Ureter (tissue), 1 donor: ENCODE results near the gene RAB25. TPM values are rescaled to one million over a fixed set of nuclear protein-coding genes. Genes with fewer than 3 reads are reported as not detected.
"Not testable (repeated sequence)": the region's sequence is repeated elsewhere in the genome, so short reads cannot be mapped to it uniquely, and the experiment has no call there.

Source experiments
- DNase-seq: peaks from one replicate; pipeline ENCODE4 v3.0.0-alpha.2; 2020; ENCODE audit warnings: low spot score
- total RNA-seq: library from RNA; stranded (reverse); gene quantifications from one replicate; pipeline ENCODE4 v1.2.4, GENCODE V29; 2023
- donor health status: DM: yes; HTN: yes; CAD: no.

RAB25 gene
- total RNA-seq, result 182 TPM

DNA sequence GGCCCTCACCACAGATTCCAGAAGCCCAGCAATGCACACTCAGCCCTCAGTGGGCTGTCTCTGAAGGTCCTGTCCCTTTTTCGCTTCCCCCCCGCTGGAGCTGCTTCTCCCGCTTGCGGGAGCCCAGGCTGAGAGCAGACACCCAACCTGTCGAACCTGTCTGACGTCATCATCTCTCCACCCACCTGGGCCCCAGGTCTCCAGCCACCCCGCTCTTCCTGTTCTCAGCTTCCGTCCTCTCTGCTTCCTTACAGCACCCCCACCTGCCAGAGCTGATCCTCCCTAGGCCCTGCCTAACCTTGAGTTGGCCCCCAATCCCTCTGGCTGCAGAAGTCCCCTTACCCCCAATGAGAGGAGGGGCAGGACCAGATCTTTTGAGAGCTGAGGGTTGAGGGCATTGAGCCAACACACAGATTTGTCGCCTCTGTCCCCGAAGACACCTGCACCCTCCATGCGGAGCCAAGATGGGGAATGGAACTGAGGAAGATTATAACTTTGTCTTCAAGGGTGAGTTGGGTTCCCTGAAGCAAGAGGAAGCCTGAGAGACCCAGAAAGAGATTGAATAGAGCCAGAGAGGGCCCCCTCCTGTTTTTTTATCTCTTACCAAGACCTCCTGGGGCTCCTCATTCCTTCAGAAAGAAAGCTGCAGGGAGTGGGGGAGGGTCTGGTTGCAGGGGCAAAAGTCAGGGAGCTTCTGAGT is at the start of gene RAB25:
Gene RAB25, plus strand, starts transcription at position 224 of the 700 bp plus-strand sequence. Its CDS starts 241 bp downstream, at position 465.
- peak; percentile 86 for DNase-seq

DNA sequence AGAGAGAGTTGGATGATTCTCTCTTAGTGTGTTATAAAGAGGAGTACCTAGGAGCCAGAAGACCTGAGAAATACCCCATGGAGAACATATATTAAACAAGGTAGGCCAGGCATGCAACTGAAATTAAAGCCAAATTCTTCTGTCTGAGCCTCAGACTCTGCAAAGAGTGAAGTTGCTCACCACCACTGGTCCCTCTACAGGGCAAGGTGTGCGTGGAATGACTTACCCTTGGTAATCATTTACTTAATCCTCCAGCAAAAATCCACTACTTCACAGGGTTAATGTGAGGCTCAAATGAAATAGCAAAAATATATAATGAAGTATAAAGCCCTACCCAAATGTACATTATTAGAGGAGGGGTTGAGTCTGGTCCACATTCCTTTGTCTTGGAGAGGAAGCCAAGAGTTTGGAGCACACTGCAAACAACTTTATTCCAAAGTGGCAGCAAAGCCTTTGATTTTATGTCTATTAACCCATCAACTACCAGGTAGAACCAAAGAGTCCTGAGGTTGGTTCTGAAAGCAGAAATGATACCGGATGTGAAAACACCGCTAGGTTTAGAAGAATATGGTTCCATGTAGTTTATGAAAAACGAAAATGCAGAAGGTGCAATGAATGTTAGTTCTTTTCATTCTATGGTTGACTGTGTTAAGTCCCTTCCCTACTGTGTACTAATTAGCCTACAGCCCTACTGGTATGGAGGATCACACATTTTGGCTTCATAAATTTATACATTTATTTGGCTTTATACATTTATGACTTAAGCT is 48.7 kb upstream of the RAB25 start:
- DNase-seq, result no peak

DNA sequence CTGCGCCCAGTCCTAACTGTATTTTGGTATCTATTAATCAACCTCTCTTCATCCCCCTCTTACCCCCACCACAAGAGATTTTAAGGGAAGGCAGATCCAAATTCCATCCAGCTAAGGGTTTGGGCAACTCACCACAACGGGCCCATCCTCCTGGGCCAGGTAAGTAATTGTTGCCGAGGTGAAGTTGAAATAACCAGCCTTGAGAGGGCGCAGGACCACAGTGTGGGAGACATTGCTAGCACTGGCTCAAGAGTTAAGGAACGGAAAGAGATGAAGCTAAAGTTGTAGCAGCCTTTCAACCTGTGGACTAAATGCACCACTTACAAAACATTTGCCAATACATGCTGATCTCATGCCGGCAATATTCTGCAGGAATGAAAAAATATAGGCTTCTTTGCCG is 46.1 kb upstream of the RAB25 start:
- no peak for DNase-seq

DNA sequence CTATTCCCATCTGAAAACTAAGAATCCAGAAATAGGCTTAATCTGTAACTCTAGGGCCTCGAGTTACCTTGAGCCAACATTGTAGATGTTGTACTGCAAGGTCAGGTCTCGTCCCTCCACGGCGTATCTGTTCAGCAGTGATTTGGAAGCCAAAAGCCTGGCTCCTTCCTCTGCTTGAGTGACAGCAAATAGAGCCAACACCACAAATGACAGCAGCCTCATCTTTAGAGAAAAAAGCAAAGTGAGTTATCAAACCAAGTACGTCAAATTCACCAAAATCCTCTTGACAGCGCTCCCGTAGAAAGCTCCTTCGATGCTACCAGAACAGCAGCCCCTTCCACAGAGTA is 41.0 kb upstream of the RAB25 start:
- no peak for DNase-seq

DNA sequence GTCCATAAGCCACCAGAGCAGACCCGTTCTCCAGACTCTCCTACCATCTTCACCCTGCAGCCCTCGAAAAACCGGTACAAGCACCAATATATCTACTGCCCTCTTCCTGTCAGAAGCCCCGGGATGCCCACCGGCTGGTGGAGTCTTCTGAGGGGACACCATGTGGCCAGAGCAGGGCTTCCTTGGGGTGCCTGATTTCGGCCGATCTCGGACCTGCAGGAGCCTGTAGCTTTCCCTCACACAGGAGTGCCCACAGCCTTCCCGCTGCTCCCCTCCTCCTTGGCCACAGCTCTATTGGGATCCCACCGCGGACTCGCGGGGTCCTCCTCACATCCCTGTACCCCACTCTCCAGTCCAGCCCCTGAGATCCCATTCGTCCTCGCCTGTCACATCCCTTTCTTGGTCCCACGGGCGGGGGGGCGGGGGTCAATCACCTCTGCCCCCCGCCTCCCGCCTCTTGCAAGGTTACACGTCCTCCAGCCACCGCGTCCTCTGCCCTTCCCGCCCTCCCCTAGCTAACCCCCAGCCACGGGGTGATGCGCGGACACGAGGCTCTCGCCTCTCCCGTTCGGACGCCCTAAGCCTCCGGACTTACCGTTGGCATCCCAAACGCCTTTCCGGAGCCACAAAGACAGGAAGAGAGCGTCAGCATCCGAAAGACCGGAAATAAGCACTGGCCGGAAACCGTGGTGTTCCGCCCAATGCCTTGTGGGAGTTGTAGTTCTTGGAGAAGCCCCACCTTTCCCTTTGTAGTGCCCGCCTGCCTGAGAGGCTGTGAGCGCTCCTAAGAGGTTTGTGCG is 40.5 kb upstream of the RAB25 start, which contains the start of gene SSR2:
Gene SSR2, minus strand, starts transcription at position 659 of the 800 bp plus-strand sequence. CDS start 784 bp downstream, outside the sequence.
- DNase-seq, result peak; percentile 89

DNA sequence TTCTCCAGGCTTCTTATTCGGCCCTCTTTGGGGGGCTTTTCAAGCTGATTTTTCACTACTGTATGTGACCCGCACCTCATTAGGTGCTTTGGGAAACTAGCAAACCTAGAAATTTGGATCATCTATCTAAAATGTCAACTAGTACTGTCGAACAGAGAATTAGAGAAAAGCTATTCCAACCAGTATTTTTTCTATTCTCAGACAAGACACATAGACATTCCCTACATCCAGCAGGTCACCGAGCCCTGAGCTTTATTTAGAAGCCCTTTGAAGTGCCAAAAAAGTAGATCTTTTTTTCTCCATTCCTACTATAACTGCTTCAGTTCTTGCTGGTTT is 39.9 kb upstream of the RAB25 start:
- DNase-seq, result no peak

DNA sequence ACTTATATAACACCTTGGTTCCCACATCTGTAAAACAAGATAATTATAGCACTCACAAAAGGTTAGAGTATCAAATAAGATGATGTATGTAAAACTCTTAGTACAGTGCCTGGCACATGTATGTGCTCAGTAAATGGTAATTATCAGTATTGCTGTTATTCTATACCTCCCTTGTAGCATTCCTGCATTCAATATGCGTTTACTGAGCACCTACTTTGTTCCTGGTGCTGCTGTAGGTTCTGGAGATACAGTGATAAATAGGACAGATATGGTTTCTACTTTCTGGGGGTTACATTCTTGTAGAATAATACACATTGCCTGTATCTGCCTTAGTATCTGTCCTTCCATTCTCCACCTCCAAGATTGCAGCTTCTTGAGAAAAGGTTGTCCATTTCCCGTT is 39.0 kb upstream of the RAB25 start:
- no peak for DNase-seq

DNA sequence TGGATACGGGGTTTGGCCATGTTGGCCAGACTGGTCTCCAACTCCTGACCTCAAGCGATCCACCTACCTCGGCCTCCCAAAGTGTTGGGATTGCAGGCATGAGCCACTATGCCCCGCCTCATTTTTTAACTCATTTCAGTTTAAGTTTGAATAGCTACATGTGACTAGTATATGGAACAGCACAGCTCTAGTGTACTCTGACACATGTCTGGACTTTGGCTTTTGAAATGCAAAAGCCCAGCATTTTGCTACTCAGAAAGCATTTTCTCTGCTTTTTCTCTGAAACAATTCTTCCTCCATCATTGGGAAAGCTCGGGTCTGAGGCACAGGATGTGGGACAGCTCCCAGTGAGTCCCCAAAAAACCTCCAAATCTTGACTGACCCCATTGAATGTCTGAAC is 36.2 kb upstream of the RAB25 start:
- DNase-seq, result no peak

DNA sequence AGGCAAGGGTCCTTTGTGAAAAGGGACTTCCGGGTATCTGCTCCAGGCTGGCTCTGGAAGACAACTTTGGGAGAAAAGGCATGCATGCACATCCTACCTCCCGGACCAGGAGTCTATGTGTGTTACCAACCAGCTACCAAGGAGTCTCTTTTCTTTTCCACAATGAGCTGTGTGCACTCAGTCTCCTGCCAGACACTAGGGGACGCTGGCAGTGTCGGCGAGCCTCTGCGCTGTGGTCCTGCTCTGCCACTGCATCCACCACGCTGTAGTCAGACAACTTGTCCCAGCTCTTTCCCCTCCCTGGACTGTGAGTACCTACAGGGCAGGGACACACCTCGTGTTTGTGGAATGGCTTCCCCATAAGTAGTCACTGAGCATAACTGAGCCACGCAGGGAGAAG is 35.1 kb upstream of the RAB25 start:
- peak; percentile 47 for DNase-seq

DNA sequence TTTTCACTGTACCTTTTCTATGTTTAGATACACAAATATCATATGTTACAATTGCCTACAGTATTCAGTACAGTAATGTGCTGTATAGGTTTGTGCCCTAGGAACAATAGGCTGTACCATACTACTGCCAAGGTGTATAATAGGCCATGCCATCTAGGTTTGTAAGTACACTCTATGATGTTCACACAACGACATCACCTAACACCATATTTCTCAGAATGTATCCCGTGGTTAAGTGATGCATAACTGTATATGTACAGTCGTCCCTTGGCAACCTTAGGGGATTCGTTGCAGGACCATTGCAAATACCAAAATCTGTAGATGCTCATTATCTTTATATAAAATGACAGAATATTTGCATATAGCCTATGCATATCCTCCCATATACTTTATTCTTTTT is 34.4 kb upstream of the RAB25 start:
- no peak for DNase-seq

DNA sequence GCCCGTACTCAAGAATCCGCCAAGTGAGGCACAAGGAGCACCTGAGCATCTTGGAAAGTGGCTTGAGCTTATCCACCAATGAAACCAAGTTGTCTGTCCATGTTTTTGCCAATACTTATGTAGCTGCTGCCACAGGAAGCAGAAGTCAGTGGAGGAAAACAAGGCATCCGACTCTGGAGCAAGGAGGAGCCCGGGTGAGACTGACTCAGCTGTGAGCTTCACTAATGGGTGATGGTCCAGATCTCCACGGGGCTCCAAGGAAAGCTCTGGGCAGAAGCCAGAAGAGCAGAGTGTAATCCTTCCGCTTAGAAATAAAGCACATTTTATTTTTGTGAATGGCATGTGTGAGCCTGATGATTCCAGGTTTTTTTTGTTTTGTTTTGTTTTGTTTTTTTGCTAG is 27.9 kb upstream of the RAB25 start:
- no peak for DNase-seq

DNA sequence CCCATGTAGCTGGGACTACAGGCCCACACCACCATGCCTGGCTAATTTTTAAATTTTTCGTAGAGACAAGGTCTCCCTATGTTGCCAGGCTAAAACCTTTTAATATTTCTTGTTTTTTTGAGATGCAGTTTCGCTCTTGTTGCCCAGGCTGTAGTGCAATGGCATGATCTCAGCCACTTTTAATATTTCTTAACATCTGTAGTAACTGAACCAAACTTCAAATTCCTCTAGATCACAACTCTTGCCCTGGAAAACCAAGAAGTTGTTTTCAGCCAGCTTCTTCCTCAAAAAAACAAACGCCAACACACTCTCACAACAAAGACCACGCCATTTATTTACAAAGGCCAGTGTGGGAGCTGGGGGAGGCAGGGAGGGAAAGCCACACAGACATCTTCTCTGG is 26.0 kb upstream of the RAB25 start:
- not testable (repeated sequence) for DNase-seq

DNA sequence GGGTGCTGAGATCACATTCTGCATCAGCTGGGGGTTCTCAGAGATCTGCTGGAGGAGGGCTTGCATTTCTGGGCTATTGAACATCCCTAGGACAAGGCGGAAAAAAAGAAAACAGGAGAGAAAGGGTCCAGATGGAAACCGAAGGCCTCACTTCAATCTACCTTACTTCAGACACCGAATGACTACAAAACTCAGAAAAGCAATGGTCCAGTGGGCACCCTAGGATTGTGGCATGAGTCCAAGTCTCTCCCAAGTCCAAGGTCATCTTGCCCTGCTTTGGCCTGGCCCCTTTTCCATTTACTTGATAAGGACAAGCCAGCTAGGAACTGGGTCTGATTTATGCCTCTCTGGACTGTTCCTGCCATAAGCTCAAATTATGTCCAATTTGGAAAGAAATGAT is 18.1 kb upstream of the RAB25 start:
- DNase-seq, result no peak

DNA sequence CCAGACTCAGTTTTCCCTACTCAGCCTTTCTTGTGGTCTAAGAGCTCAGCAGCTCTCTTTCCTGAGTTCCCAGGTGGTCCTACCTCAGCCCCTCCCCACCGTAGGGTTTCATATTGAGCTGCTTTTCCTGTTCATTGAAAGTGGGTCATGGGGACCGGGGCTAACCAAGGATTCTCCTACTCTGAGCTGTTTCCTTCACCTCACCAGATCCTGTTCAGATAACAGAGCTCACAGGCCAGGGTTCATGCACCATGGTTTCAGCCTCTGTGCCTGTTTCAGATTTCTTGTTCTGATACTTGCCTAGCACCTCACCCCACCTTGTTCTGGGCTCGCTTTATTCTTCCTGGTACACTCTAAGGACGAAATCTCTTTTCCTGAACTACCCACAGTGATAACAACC is 15.9 kb upstream of the RAB25 start:
- DNase-seq, result no peak

DNA sequence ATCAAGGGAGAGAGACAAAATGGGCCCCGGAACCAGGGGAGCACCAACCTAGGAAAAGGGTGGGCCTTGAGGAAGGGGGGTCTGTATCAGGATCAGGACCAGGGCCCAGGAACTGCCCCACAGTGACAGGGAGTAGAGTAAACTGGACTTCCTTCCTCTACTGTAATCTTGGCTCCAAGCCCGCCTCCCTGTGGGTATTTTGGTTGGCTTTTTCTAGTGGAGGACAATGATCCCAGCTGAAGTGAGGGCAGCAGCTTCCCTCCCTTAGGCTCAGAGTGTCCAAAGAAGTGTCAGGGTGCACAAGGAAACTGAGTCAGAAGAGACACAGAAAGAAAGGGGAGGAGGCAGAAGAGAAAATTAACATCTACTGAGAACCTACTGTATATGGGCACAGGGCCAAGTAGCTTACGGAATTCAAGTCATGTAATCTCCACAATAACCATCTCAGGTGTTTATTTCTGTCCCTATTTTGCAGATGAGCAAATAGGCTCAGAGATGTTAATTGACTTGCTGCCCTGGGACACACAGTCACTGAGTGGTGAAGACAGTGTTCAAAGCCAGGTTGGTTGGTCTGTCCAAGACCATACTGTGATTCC is 12.2 kb upstream of the RAB25 start:
- no peak for DNase-seq

DNA sequence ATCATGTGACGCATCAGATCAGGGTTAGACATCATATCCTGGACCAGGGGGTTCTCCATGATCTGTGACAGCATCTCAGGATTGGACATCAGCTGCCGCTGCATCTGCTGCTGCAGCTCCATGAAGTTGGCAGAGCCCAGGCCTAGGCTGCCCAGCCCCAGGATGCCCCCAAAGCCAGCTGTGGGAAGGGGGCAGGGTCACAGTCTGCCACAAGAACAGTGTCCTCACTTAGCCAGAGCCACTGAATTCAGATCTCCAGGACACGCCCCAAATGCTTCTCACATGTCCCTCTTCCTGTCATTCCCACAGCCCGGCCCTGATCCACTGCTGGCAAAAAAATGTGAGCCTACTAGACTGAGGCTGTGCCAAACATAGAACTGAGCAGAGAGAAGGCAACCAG is 10.6 kb upstream of the RAB25 start:
- no peak for DNase-seq

DNA sequence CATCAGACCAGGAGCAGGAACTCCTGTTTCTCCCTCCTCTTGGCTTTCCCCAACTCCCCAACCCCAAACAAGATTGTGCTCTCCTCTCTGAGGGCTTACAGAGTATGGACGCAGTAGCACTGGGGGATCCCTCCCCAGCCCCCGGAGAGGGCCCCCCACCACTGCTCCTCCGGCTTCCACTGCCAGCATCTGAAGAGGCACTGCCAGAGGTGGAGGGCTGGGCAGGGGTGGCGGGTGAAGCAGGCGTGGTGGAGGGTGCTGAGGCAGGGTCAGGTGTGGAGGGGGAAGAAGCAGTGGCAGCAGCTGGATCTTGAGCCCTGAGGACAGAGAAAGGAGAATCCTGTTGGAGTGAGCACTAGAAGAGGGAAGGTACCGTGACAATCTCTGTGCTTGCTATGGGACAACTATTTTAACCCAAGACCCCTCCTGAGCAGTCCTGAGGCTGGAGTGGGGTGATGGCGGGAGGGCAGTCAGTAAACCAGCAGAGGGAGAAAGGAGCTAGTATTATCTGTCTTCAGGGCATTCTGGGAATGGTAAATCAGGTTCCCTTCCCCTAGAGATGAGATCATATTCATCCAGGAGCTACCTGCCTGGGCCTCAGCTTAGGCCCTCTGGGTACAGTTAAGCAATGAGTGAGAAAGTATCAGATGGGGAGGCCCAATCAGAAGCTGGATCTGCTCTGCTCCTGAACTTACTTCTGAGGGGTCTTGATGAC is 9.8 kb upstream of the RAB25 start:
- DNase-seq, result no peak

DNA sequence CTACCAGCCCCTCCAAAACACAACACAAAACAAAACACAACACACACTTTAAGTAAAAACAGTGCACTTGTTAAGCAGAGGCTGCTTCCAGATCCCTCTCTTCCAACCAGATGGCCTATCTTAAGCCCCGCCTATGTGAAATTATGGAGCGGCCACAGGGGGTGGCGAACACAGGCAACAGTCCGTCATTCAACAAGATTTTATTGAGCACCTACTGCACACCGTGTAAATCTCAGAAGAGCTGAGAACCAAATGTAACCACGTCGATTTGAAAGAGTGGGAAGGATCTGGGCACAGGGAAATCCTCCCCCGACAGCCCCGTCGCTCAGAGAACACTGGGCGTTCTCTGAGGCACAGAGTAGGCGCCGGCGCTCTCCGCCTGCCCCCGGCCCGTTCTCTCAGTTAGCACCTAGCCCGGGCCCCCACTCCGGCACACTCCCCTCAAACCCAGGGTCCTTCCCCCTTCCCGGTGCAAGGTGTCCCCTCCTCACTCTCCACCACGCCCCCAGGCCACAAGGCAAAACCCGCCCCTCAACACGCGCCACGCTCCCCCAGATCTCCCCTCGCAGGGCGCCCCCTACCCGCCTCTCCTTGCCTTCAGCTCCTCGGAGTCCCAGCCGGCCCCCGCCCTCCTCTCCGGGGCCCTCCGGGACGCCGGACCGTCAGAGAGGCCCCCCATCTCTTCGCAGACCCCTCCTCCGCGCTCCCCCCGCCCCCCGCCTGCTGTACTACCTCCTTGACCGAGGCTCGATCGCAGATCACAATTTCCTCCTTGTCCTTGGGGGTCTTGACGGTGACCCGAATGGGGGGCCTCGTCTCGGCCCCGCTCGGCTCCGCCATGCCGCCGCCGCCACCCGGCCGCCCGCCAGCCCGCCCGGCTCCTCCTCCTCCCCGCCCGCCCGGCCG is 7.8 kb upstream of the RAB25 start:
- DNase-seq, result peak; percentile 77

DNA sequence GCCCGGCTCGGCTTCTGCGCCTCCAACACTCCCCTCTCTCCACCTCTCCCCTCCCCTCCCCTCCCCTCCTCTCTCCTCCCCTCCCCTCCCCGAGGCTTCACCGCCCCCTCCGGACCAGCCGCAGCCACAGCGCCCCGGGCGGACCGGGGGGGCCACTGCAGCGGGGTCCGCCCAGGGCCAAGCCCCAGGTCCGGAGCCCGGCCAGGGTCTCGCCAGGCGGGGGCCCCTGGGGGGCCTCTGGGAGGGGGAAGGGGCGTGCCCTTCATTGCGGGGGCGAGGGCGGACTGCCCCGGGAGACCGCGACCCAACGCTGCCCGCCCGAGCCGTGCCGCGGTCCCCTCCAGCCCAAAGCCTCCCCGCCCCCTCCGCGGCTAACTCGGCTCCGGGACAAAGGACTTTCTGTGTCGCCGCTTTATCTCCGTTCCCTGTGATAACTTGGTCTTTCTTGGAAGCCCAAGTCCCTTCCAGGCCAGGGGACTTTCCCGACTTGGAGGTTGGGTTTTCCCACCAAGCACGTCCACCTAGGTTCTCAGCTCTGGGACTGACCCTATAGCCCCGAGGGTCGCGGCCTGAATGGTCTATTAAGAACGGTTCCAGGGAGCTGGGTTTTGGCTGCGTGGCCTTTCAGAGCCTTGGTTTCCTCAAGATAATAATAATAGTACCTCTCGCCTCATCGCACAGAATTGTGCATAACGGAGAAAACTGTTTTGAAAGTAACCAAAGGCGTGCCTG is 7.0 kb upstream of the RAB25 start, which contains the start of gene UBQLN4:
Gene UBQLN4, minus strand, starts transcription at position 31 of the 732 bp plus-strand sequence. CDS start 97 bp downstream, outside the sequence.
- DNase-seq, result peak; percentile 92
